SK-N-SH treated with all-trans-retinoic acid at 6 μM for 48 hours (cell line): ENCODE results near the gene EXD2.

Source experiments
- ATAC-seq: fragments of 200-7000 bp; cut with Tn5 transposase; 3 replicates; pipeline ENCODE4 v1.9.1; 2020; ENCODE audit warnings: mild to moderate bottlenecking, moderate library complexity
- ARNTL ChIP-seq: fragments of 450-650 bp; formaldehyde crosslinking; IDR thresholded peaks from 2 replicates; pipeline ENCODE4 v1.5.0; 2020; ENCODE audit warnings: low read depth, mild to moderate bottlenecking, moderate library complexity, borderline replicate concordance
- BACH2 ChIP-seq: fragments of 250-450 bp; sonication (Bioruptor Pico); IDR thresholded peaks from 2 replicates; pipeline ENCODE4 v1.9.0; 2021; ENCODE audit warnings: mild to moderate bottlenecking, borderline replicate concordance
- CREB5 ChIP-seq: fragments of 250-450 bp; sonication (Bioruptor Pico); IDR thresholded peaks from 2 replicates; pipeline ENCODE4 v1.5.1; 2020; ENCODE audit warnings: low read depth, mild to moderate bottlenecking, moderate library complexity
- CSDC2 ChIP-seq: fragments of 250-450 bp; sonication (Bioruptor Pico); IDR thresholded peaks from 2 replicates; pipeline ENCODE4 v1.5.0; 2020; ENCODE audit warnings: mild to moderate bottlenecking, moderate library complexity
- CSRNP3 ChIP-seq: fragments of 250-450 bp; sonication (Bioruptor Pico); IDR thresholded peaks from 2 replicates; pipeline ENCODE4 v1.5.1; 2021; ENCODE audit warnings: mild to moderate bottlenecking, moderate library complexity
- GLIS3 ChIP-seq: fragments of 250-450 bp; sonication (Bioruptor Pico); IDR thresholded peaks from 2 replicates; pipeline ENCODE4 v1.5.0; 2020; ENCODE audit warnings: mild to moderate bottlenecking, moderate library complexity
- ISL1 ChIP-seq: fragments of 250-450 bp; sonication (Bioruptor Pico); IDR thresholded peaks from 2 replicates; pipeline ENCODE4 v2.1.2; 2022; ENCODE audit warnings: mild to moderate bottlenecking, moderate library complexity
- OSR1 ChIP-seq: fragments of 250-450 bp; sonication (Bioruptor Pico); IDR thresholded peaks from 2 replicates; pipeline ENCODE4 v1.8.0; 2022; ENCODE audit warnings: moderate library complexity, mild to moderate bottlenecking, inconsistent platforms
- POU6F1 ChIP-seq: fragments of 250-450 bp; sonication (Bioruptor Pico); IDR thresholded peaks from 2 replicates; pipeline ENCODE4 v1.8.0; 2021; ENCODE audit warnings: low read depth, mild to moderate bottlenecking, moderate library complexity, borderline replicate concordance
- PPARA ChIP-seq: fragments of 250-450 bp; sonication (Bioruptor Pico); IDR thresholded peaks from 2 replicates; pipeline ENCODE4 v1.5.0; 2020; ENCODE audit warnings: mild to moderate bottlenecking, borderline replicate concordance
- RARB ChIP-seq: fragments of 250-450 bp; sonication (Bioruptor Pico); IDR thresholded peaks from 2 replicates; pipeline ENCODE4 v1.8.0; 2021; ENCODE audit warnings: mild to moderate bottlenecking, moderate library complexity
- TCF4 ChIP-seq: fragments of 250-450 bp; sonication (Bioruptor Pico); IDR thresholded peaks from 2 replicates; pipeline ENCODE4 v1.8.0; 2021; ENCODE audit warnings: mild to moderate bottlenecking, moderate library complexity, borderline replicate concordance
- TOX ChIP-seq: fragments of 250-450 bp; sonication (Bioruptor Pico); IDR thresholded peaks from 2 replicates; pipeline ENCODE4 v1.8.0; 2021; ENCODE audit warnings: mild to moderate bottlenecking, moderate library complexity, borderline replicate concordance
- TSHZ2 ChIP-seq: fragments of 250-450 bp; sonication (Bioruptor Pico); IDR thresholded peaks from 2 replicates; pipeline ENCODE4 v1.5.0; 2020; ENCODE audit warnings: mild to moderate bottlenecking, moderate library complexity
- ZC3H10 ChIP-seq: fragments of 250-450 bp; sonication (Bioruptor Pico); IDR thresholded peaks from 2 replicates; pipeline ENCODE4 v1.5.1; 2021; ENCODE audit warnings: mild to moderate bottlenecking, moderate library complexity
- ZFP3 ChIP-seq: fragments of 250-450 bp; sonication (Bioruptor Pico); IDR thresholded peaks from 2 replicates; pipeline ENCODE4 v1.5.0; 2020; ENCODE audit warnings: mild to moderate bottlenecking, moderate library complexity
- ZFP30 ChIP-seq: fragments of 450-650 bp; formaldehyde crosslinking; IDR thresholded peaks from 2 replicates; pipeline ENCODE4 v1.5.0; 2022; ENCODE audit warnings: mild to moderate bottlenecking, moderate library complexity
- ZNF565 ChIP-seq: fragments of 450-650 bp; formaldehyde crosslinking; conservative IDR thresholded peaks from 2 replicates; pipeline ENCODE4 v1.5.0; 2020; ENCODE audit warnings: low read depth, mild to moderate bottlenecking, moderate library complexity
- ZNF70 ChIP-seq: fragments of 450-650 bp; formaldehyde crosslinking; IDR thresholded peaks from 2 replicates; pipeline ENCODE4 v1.5.0; 2020; ENCODE audit warnings: mild to moderate bottlenecking, moderate library complexity

The EXD2 gene

GRCh38 chr14:69152181-69152901 lies 39.0 kb upstream of the EXD2 start:
- ATAC-seq: peak; percentile 13
- TF ChIP-seq TCF4: no peak
- TF ChIP-seq ISL1 (CRISPR knock-in tag): no peak
- no peak for TF ChIP-seq TSHZ2 (CRISPR knock-in tag)
- no peak for TF ChIP-seq ZFP3 (CRISPR knock-in tag)
- no peak for TF ChIP-seq ZC3H10
- TF ChIP-seq PPARA (CRISPR knock-in tag): no peak
- no peak for TF ChIP-seq OSR1
- TF ChIP-seq CREB5 (CRISPR knock-in tag): no peak
- no peak for TF ChIP-seq TOX
- TF ChIP-seq BACH2 (CRISPR knock-in tag): no peak
- TF ChIP-seq ZNF70 (CRISPR knock-in tag): no peak
- no peak for TF ChIP-seq ZNF565
- TF ChIP-seq RARB: no peak
- TF ChIP-seq ARNTL (CRISPR knock-in tag): no peak
- TF ChIP-seq CSDC2 (CRISPR knock-in tag): no peak
- TF ChIP-seq ZFP30 (CRISPR knock-in tag): no peak
- TF ChIP-seq GLIS3 (CRISPR knock-in tag): no peak

- no peak for ATAC-seq
- TF ChIP-seq TSHZ2 (CRISPR knock-in tag) (no peak), ZFP30 (CRISPR knock-in tag) (no peak), ZC3H10 (no peak), GLIS3 (CRISPR knock-in tag) (no peak), ZFP3 (CRISPR knock-in tag) (no peak), ZNF565 (no peak), ARNTL (CRISPR knock-in tag) (no peak), CSRNP3 (no peak), POU6F1 (CRISPR knock-in tag) (no peak), OSR1 (no peak)
- TF ChIP-seq, all 23 proteins: peak for 0
Measured at GRCh38 chr14:69152902-69153151, 38.5 kb upstream of the EXD2 start, which contains the start of gene DCAF5. DCAF5 (minus strand) TSS chr14:69153119; CDS start chr14:69152978, 141 bp downstream.

GRCh38 chr14:69153152-69153872 lies 38.0 kb upstream of the EXD2 start:
- peak; percentile 87 for ATAC-seq
- TF ChIP-seq CSDC2 (CRISPR knock-in tag) (0 out of 2 replicates have a peak, but pooled peaks have one; percentile 66), ZFP3 (CRISPR knock-in tag) (peak; percentile 75), TSHZ2 (CRISPR knock-in tag) (peak; percentile 53; the same call in 1 of the 2 replicates), OSR1 (no peak)
